GM18505 (cell line): Measurements from ENCODE around the gene FAM219B.

Experiments
- ATAC-seq: cut with Tn5 transposase; IDR thresholded peaks from one replicate; pipeline ENCODE4 v1.9.1; 2021; ENCODE audit not compliant: unreplicated experiment
- POLR2A ChIP-seq: IDR thresholded peaks from 4 replicates; pipeline ENCODE4 v1.6.1; 2011; ENCODE audit warnings: borderline replicate concordance; ENCODE audit not compliant: insufficient read depth, insufficient read length; ENCODE audit errors: extremely low read depth

The FAM219B gene

GRCh38 chr15:74858369-74858740 lies 48.3 kb downstream of the FAM219B start:
- no peak for ATAC-seq
- TF ChIP-seq POLR2A = no peak

GRCh38 chr15:74857671-74858368 lies 48.8 kb downstream of the FAM219B start:
- TF ChIP-seq POLR2A = no peak
- ATAC-seq = no peak

GRCh38 chr15:74857082-74857655 lies 49.5 kb downstream of the FAM219B start:
- ATAC-seq = peak; percentile 56
- TF ChIP-seq POLR2A = no peak

- no peak for TF ChIP-seq POLR2A
- ATAC-seq = no peak
Observed at GRCh38 chr15:74856537-74856936, 50.1 kb downstream of the FAM219B start.

- no peak for ATAC-seq
- no peak for TF ChIP-seq POLR2A
Observed at GRCh38 chr15:74855857-74856256, 50.8 kb downstream of the FAM219B start.

- no peak for ATAC-seq
- TF ChIP-seq POLR2A = no peak
Observed at GRCh38 chr15:74854453-74855022, 52.1 kb downstream of the FAM219B start.

GRCh38 chr15:74851960-74852359 lies 54.7 kb downstream of the FAM219B start:
- ATAC-seq = no peak
- no peak for TF ChIP-seq POLR2A

GRCh38 chr15:74850393-74850792 lies 56.3 kb downstream of the FAM219B start:
- no peak for ATAC-seq
- no peak for TF ChIP-seq POLR2A
